ENCODE results near the gene TSPAN14. TPM values are rescaled to one million over a fixed set of nuclear protein-coding genes. Genes with fewer than 3 reads are reported as not detected.
A peak's percentile ranks its signal among the peaks of the same experiment; 100 is the strongest.

TSPAN14 gene
- total RNA-seq, 4 donors from 2014 or later: 103 to 168 (median 131) TPM

DNA sequence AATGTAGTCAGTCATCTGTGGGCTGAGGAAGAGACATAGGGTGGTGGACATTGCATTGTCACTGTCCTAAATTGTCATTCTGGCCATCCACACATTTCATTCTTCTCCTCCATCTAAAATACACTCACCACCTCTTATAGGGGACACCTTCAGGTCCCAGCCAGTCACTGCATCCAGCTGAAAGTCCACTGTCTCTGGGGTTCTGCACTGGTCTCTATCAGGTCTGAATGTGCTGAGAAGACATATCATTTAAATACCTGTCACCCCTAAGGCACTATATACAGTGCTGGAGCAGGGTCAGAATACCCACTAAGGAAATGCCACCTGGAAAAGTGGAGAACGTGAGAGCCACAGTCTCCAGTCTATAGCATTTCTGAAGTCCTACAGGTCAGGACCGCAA, 113.2 kb downstream of the TSPAN14 start:
- peak in 1 of 2 donors; percentile 25 for DNase-seq (ENCODE audit: low spot score in 2 of 2)
- TF ChIP-seq, protein P1, sequence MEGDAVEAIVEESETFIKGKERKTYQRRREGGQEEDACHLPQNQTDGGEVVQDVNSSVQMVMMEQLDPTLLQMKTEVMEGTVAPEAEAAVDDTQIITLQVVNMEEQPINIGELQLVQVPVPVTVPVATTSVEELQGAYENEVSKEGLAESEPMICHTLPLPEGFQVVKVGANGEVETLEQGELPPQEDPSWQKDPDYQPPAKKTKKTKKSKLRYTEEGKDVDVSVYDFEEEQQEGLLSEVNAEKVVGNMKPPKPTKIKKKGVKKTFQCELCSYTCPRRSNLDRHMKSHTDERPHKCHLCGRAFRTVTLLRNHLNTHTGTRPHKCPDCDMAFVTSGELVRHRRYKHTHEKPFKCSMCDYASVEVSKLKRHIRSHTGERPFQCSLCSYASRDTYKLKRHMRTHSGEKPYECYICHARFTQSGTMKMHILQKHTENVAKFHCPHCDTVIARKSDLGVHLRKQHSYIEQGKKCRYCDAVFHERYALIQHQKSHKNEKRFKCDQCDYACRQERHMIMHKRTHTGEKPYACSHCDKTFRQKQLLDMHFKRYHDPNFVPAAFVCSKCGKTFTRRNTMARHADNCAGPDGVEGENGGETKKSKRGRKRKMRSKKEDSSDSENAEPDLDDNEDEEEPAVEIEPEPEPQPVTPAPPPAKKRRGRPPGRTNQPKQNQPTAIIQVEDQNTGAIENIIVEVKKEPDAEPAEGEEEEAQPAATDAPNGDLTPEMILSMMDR (IDR thresholded peaks at IDR 0.05): no peak
- TF ChIP-seq POLR2A (IDR thresholded peaks at IDR 0.05): no peak
- no peak overlapping the region for H3K4me3 ChIP-seq (ENCODE audit: low read depth, poor library complexity, severe bottlenecking)
- 90 to 92% methylated on average over 2 of the region's 2 CpGs for WGBS, 2 donors
- intact Hi-C loops (cut with DNase I; ENCODE audit: low total_unique reads): no loop called here

DNA sequence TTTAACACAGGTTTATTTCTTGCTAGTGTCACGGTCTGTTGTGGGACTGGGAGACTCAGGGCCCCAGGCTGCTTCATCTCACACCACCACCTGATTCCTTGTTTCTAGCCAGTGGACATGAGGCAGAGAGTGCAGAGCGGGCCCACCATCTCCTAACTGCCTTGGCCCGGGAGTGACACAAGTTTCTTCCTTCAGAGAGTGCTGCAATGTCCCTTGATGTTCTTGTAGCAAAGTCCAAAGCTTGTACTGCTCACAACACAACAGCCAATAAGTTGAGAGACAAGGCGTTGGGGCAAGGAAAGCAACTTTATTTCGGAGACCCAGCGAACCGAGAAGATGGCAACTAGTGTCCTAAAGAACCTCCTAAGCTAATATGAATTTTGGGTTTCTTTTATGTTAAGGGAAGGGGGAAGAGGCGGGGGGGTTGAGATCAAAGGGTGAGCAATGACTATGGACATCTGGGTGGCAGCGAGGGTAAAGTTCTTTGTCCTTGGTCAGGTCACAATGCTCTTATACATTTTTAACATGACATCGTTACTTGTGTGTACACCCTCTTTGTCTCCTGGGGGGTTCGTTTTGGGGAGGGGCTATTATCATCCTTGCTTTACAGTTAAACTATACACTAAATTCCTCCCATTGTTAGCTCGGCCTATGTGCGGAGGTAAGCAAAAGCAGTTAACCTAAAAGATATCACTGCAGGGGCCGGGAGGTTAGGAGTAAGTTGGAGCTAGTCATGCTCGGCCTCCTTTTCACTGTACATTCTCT, 115.2 kb downstream of the TSPAN14 start:
- WGBS, 2 donors: 89 to 90% methylated on average over 15 of the region's 15 CpGs
- no peak overlapping the region for H3K4me3 ChIP-seq (ENCODE audit: low read depth, poor library complexity, severe bottlenecking)
- peak in 1 of 2 donors; percentile 57 for DNase-seq (ENCODE audit: low spot score in 2 of 2)
- TF ChIP-seq, protein P1 (IDR thresholded peaks at IDR 0.05): no peak
- no peak for TF ChIP-seq POLR2A (IDR thresholded peaks at IDR 0.05)
- intact Hi-C loops (cut with DNase I; ENCODE audit: low total_unique reads): no loop called here

DNA sequence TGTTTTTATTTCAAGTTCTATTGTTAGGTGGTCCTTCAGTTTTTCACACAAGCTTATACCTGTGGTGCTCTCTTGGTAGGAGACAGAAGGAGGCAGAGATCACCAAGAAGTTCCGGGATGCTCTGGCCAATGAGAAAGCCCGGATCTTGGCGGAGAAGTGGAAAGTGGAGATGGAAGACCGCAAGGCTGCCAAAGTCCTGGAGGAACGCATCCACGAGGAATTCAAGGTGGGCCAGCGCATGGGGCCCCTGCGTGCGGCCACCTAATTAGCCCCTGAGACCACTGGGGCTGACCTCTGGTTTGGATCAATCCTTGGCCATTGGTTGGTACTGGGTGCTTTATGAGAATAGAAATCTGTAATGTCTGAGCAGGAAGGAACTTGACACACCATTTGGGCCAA, 117.2 kb downstream of the TSPAN14 start:
- H3K4me3 ChIP-seq (ENCODE audit: low read depth, poor library complexity, severe bottlenecking): no peak overlapping the region
- DNase-seq (ENCODE audit: low spot score in 2 of 2): no peak
- TF ChIP-seq, protein P1 (IDR thresholded peaks at IDR 0.05): no peak
- TF ChIP-seq POLR2A (IDR thresholded peaks at IDR 0.05): no peak
- 98% methylated on average over 9 of the region's 9 CpGs for WGBS, 2 donors
- intact Hi-C loops (cut with DNase I; ENCODE audit: low total_unique reads): no loop called here

DNA sequence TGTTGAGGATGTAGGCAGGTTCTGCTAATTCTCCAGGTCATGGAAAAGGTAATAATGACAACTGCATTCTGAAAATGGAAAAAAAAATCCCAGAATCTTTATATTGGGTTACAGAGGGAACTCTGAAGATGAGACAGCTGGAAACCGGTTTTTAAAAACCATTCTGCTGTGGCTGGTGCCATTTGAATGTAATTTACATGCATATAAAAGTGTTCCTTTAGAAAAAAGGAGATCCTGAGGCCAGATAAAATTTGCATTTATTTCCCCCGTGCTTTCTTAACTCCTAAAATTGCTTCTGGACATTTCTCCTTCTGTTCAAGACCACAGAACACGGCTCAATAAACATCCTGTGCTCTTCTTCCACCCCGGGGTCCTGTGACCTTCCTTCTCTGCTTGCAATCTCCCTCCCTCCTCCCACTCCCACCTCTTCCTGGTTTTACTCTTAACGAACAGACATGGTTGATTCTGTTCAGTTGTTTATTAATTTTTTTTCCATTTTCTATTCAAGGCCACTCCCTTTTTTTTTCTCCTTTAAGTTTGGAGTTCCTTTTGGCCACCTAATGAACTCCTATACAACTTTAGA, 125.2 kb downstream of the TSPAN14 start:
- H3K4me3 ChIP-seq (ENCODE audit: low read depth, poor library complexity, severe bottlenecking): no peak overlapping the region
- no peak for DNase-seq (ENCODE audit: low spot score in 2 of 2)
- 26 to 35% methylated on average over 5 of the region's 5 CpGs for WGBS, 2 donors
- TF ChIP-seq POLR2A (IDR thresholded peaks at IDR 0.05): no peak
- TF ChIP-seq, protein P1 (IDR thresholded peaks at IDR 0.05): no peak
- intact Hi-C loops (cut with DNase I; ENCODE audit: low total_unique reads): no loop called here

DNA sequence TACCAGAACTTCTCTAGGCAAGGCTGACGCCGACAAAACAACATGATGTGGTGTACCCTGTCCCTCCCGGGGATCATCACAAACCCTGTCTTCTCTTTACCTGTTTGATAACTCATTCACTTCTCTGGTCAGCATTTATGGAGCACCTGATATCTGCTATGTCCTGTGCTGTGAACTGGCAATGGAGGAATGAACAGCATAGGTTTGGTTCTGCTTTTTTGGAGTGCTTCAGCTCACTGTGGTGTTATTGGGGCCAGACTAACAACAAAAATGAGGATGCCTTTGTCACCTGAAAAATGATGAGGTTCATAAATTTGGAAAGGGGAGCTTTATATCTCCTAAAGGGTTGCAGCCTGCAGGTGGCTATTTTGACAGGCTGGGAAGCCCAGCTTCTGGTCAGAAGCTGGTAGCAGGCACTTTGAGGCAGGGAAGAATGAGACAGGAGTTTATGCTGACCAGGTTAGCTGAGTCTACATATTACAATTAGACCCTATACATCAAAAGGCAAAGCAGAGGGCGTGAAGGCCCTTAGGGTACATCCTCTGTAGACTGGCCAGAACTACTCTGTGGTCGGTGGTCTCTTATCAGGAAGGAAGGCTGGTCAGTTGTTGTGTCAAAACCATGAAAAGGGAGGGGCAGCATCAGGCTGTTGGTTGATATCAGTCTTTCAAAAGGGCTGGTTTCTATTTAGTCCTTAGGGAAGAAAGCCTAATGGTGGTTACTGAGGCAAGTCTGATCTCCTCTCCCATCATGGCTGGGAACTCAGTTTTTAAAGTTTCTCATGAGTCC, 125.9 kb downstream of the TSPAN14 start:
- no peak overlapping the region for H3K4me3 ChIP-seq (ENCODE audit: low read depth, poor library complexity, severe bottlenecking)
- intact Hi-C loops (cut with DNase I; ENCODE audit: low total_unique reads): no loop called here
- TF ChIP-seq, protein P1 (IDR thresholded peaks at IDR 0.05): no peak
- no peak for TF ChIP-seq POLR2A (IDR thresholded peaks at IDR 0.05)
- WGBS, 2 donors: 78 to 86% methylated on average over 5 of the region's 5 CpGs
- no peak for DNase-seq (ENCODE audit: low spot score in 2 of 2)

Measured in lower leg skin (tissue), 4 donors.